IMR-90 (cell line): ENCODE measurements around the gene METTL1. TPM values are rescaled to one million over a fixed set of nuclear protein-coding genes. Genes with fewer than 3 reads are reported as not detected.
A peak's percentile ranks its signal among the peaks of the same experiment; 100 is the strongest.

Experiments used
- ATAC-seq: fragments of 200-7000 bp; cut with Tn5 transposase; 2 replicates; pipeline ENCODE4 v1.9.1; 2020; ENCODE audit warnings: low read depth, mild to moderate bottlenecking, moderate library complexity
- BruUV-seq: library from RNA; stranded (reverse); fragments of 400-500 nt; replicated peaks from 2 replicates; lab custom pipeline; 2021; lab: Mats Ljungman, UMichigan
- CTCF ChIA-PET: fragments of 300-600 bp; formaldehyde crosslinking; extraction: SDS; loops from one replicate; lab custom pipeline; 2021; ENCODE audit warnings: antibody characterized with exemption; lab: Yijun Ruan, JAX
- POLR2A ChIA-PET: fragments of 300-600 bp; sonication (Branson Sonifier 250); formaldehyde crosslinking; loops from one replicate; lab custom pipeline; 2022; ENCODE audit warnings: antibody characterized with exemption; ENCODE audit not compliant: unreplicated experiment; lab: Charles Lee
- DNase-seq: peaks from one replicate; pipeline ENCODE4 v3.0.0; 2013
- H2AFZ ChIP-seq: replicated peaks from 2 replicates; pipeline ENCODE3; 2013; ENCODE audit warnings: low read length, mild to moderate bottlenecking; ENCODE audit not compliant: poor library complexity
- H2AK5ac ChIP-seq: 2 replicates; pipeline ENCODE4 v1.6.1; 2013; ENCODE audit warnings: low read depth, low read length, inconsistent platforms
- H2AK9ac ChIP-seq: replicated peaks from 2 replicates; pipeline ENCODE3; 2013; ENCODE audit warnings: mild to moderate bottlenecking, low read depth, low read length, moderate library complexity; ENCODE audit not compliant: poor library complexity
- H2BK120ac ChIP-seq: 2 replicates; pipeline ENCODE4 v1.6.1; 2013; ENCODE audit warnings: low read depth, low read length, inconsistent platforms
- H2BK15ac ChIP-seq: 3 replicates; pipeline ENCODE4 v1.6.1; 2013; ENCODE audit warnings: low read depth, low read length, inconsistent platforms
- H2BK20ac ChIP-seq: 2 replicates; pipeline ENCODE4 v1.6.1; 2013; ENCODE audit warnings: low read depth, mild to moderate bottlenecking, inconsistent platforms, low read length, moderate library complexity
- H2BK5ac ChIP-seq: 2 replicates; pipeline ENCODE4 v1.6.1; 2013; ENCODE audit warnings: mild to moderate bottlenecking, low read depth, low read length, inconsistent platforms; ENCODE audit not compliant: poor library complexity, severe bottlenecking
- H3K14ac ChIP-seq: replicated peaks from 2 replicates; pipeline ENCODE4 v1.6.1; 2013; ENCODE audit warnings: low read depth, low read length, inconsistent platforms
- H3K18ac ChIP-seq: 2 replicates; pipeline ENCODE4 v1.6.1; 2013; ENCODE audit warnings: low read depth, low read length, control low read depth
- H3K23ac ChIP-seq: 2 replicates; pipeline ENCODE4 v1.6.1; 2013; ENCODE audit warnings: low read depth, low read length, inconsistent platforms
- H3K27ac ChIP-seq: 2 replicates; pipeline ENCODE4 v1.5.1; 2013; ENCODE audit warnings: mild to moderate bottlenecking, control low read depth, low read length; ENCODE audit not compliant: insufficient read depth
- H3K27me3 ChIP-seq: 2 replicates; pipeline ENCODE4 v1.6.1; 2013; ENCODE audit warnings: low read length; ENCODE audit not compliant: control insufficient read depth, insufficient read depth
- H3K36me3 ChIP-seq: 2 replicates; pipeline ENCODE4 v1.6.1; 2013; ENCODE audit warnings: low read length, mixed read lengths; ENCODE audit not compliant: control insufficient read depth, insufficient read depth
- H3K4ac ChIP-seq: 2 replicates; pipeline ENCODE4 v1.6.1; 2013; ENCODE audit warnings: low read depth, low read length, inconsistent platforms
- H3K4me1 ChIP-seq: 2 replicates; pipeline ENCODE4 v1.6.1; 2013; ENCODE audit warnings: low read length, mixed read lengths; ENCODE audit not compliant: control insufficient read depth, insufficient read depth
- H3K4me2 ChIP-seq: 2 replicates; pipeline ENCODE4 v1.6.1; 2013; ENCODE audit warnings: low read depth, mild to moderate bottlenecking, control low read depth, low read length, moderate library complexity
- H3K4me3 ChIP-seq: 2 replicates; pipeline ENCODE4 v1.5.1; 2013; ENCODE audit warnings: low read depth, mild to moderate bottlenecking, control low read depth, low read length, moderate library complexity; ENCODE audit not compliant: insufficient read depth
- H3K56ac ChIP-seq: 2 replicates; pipeline ENCODE4 v1.6.1; 2013; ENCODE audit warnings: low read length, inconsistent platforms; ENCODE audit not compliant: insufficient read depth; ENCODE audit errors: extremely low read depth
- H3K79me1 ChIP-seq, 2 experiments: 2 replicates each; pipeline ENCODE4 v1.6.1; 2013; ENCODE audit warnings: low read length in 2 of 2, inconsistent platforms in 1 of 2, low read depth in 1 of 2
- H3K9ac ChIP-seq: 2 replicates; pipeline ENCODE4 v1.6.1; 2013; ENCODE audit warnings: low read depth, low read length, control low read depth
- H3K9me1 ChIP-seq: 2 replicates; pipeline ENCODE4 v1.6.1; 2013; ENCODE audit warnings: low read length, inconsistent platforms; ENCODE audit not compliant: insufficient read depth
- H3K9me3 ChIP-seq: 2 replicates; pipeline ENCODE4 v1.6.1; 2013; ENCODE audit warnings: low read length; ENCODE audit not compliant: control insufficient read depth, insufficient read depth
- H4K20me1 ChIP-seq: 2 replicates; pipeline ENCODE4 v1.6.1; 2013; ENCODE audit warnings: low read length, inconsistent platforms; ENCODE audit not compliant: insufficient read depth
- H4K5ac ChIP-seq: 2 replicates; pipeline ENCODE4 v1.6.1; 2013; ENCODE audit warnings: mild to moderate bottlenecking, low read depth, low read length, control low read depth
- H4K8ac ChIP-seq, 2 experiments: 2 replicates each; pipeline ENCODE4 v1.6.1; 2013; ENCODE audit warnings: low read depth in 2 of 2, low read length in 2 of 2, control low read depth in 1 of 2, inconsistent platforms in 1 of 2
- H4K91ac ChIP-seq: 2 replicates; pipeline ENCODE4 v1.6.1; 2013; ENCODE audit warnings: low read depth, low read length, inconsistent platforms; ENCODE audit not compliant: insufficient read depth
- MAFK ChIP-seq: IDR thresholded peaks from 2 replicates; pipeline ENCODE4 v1.6.1; 2012; ENCODE audit warnings: low read depth, low read length, improper control_type of control experiment
- MAZ ChIP-seq: IDR thresholded peaks from 2 replicates; pipeline ENCODE4 v1.6.1; 2012; ENCODE audit warnings: low read depth, mild to moderate bottlenecking, low read length, improper control_type of control experiment, moderate library complexity, borderline replicate concordance
- NFE2L2 ChIP-seq: fragments of 150-350 bp; IDR thresholded peaks from 2 replicates; pipeline ENCODE4 v1.6.1; 2016; ENCODE audit warnings: low read depth, mild to moderate bottlenecking, low read length
- POLR2A ChIP-seq: IDR thresholded peaks from 2 replicates; pipeline ENCODE4 v1.6.1; 2012; ENCODE audit warnings: mild to moderate bottlenecking, low read depth, low read length
- WGBS, 2 experiments: methylation state at CpG; one replicate each; pipeline versions ENCODE4 v1.1.5 to v1.1.7; 2013; ENCODE audit warnings: missing lambda C conversion rate in 2 of 2; ENCODE audit not compliant: insufficient read length in 1 of 2; ENCODE audit errors: extremely low coverage in 2 of 2; 5-methylcytosine and 5-hydroxymethylcytosine counted together
- dilution Hi-C: fragments of 300-500 bp; cut with HindIII; formaldehyde crosslinking; loops from one replicate; pipeline ENCODE4 v1.14.3; 2018; ENCODE audit warnings: low sequenced_read_pairs; ENCODE audit not compliant: unreplicated experiment
- in situ Hi-C: fragments of 300-500 bp; cut with MboI; formaldehyde crosslinking; loops from 3 replicates; pipeline ENCODE4 v1.14.3; 2019; ENCODE audit warnings: low sequenced_read_pairs, inconsistent platforms, mixed read lengths
- intact Hi-C: fragments of 100-400 bp; cut with micrococcal nuclease; formaldehyde crosslinking; loops from 2 replicates; pipeline ENCODE4 v1.10.0; 2022
- polyA plus RNA-seq, 3 experiments: library from polyadenylated mRNA; depleted of rRNA; stranded (reverse); fragments of >200 nt; gene quantifications; 2 replicates each; pipeline ENCODE4 v1.2.3, GENCODE V29; 2012; ENCODE audit warnings: low replicate concordance in 1 of 3
- total RNA-seq: library from RNA; depleted of rRNA; stranded (reverse); fragments of >200 nt; gene quantifications from 2 replicates; pipeline ENCODE4 v1.2.3, GENCODE V29; 2012

Gene METTL1
- total and polyA plus RNA-seq, 2 of the 4 experiments (the other 2 are of a cell fraction): 12.4 to 27.5 TPM

GRCh38 chr12:57771236-57771872 is 551 bp downstream of the METTL1 start:
- Histone ChIP-seq H4K8ac (peak overlapping the region; percentile 93 to 99), H2AK9ac (peak overlapping the region; percentile 97), H3K4me2 (peak overlapping the region; percentile 83), H2AFZ (peak overlapping the region; percentile 99), H3K27ac (peak overlapping the region; percentile 82), H2BK120ac (peak overlapping the region; percentile 86; the same call in 1 of the 2 replicates), H4K5ac (peak overlapping the region; percentile 68), H3K27me3 (peaks cover 7% of the 10 kb centered on the region), H3K18ac (no peak overlapping the region), H3K56ac (peak overlapping the region; percentile 68; the same call in 1 of the 2 replicates), H4K91ac (peak overlapping the region; percentile 95), H3K23ac (peak overlapping the region; percentile 74; the same call in 1 of the 2 replicates), H2BK5ac (peak overlapping the region; percentile 78), H3K9ac (peak overlapping the region; percentile 70), H3K14ac (peak overlapping the region; percentile 95), H3K4ac (peak overlapping the region; percentile 98; the same call in 1 of the 2 replicates), H3K4me1 (peaks cover 7% of the 10 kb centered on the region; the same call in 1 of the 2 replicates), H3K36me3 (peaks cover 3% of the 10 kb centered on the region), H2AK5ac (peak overlapping the region; percentile 89), H2BK15ac (no peak overlapping the region), H2BK20ac (no peak overlapping the region), H4K20me1 (no peaks in the 10 kb centered on the region), H3K4me3 (peak overlapping the region; percentile 78), H3K9me3 (no peaks in the 10 kb centered on the region), H3K79me1 (peaks cover 16 to 28% of the 10 kb centered on the region in 2 experiments; a peak in 3 of 4 replicates), H3K9me1 (peaks cover 9% of the 10 kb centered on the region)
- ChIA-PET POLR2A (interaction anchor here (0.9 kb wide), 1 partner anchor 27 kb away, joined by 4 read pairs; the partner anchor contains the start of gene TSPAN31), CTCF (no interaction called here)
- TSS peak; percentile 44 for BruUV-seq
- ATAC-seq: peak; percentile 81
- intact Hi-C loops: no loop called here
- WGBS, 2 experiments: 5% methylated on average over 8 of the region's 16 CpGs; no CpG with 5 or more reads in 1 of the 2 experiments
- DNase-seq: peak; percentile 90
- dilution Hi-C loops: no loop called here
- in situ Hi-C loops: no loop called here
- no peak for TF ChIP-seq POLR2A
- TF ChIP-seq MAZ: no peak
- TF ChIP-seq NFE2L2: no peak
- no peak for TF ChIP-seq MAFK
